ENCODE data around the gene HLX.

- no peak for TF ChIP-seq CTCF (IDR thresholded peaks at IDR 0.05 in 2 of 3, conservative IDR thresholded peaks at IDR 0.05 in 1 of 3; ENCODE audit: borderline replicate concordance in 1 of 3, insufficient read depth in 1 of 3, low read depth in 2 of 3, low read length in 2 of 3)
- TF ChIP-seq JUND (IDR thresholded peaks at IDR 0.05) = no peak
- no peak for TF ChIP-seq REST (IDR thresholded peaks at IDR 0.05; ENCODE audit: low read depth)
- TF ChIP-seq POLR2AphosphoS5 (IDR thresholded peaks at IDR 0.05; ENCODE audit: low read depth, low read length) = no peak
- no peak for TF ChIP-seq POLR2A (IDR thresholded peaks at IDR 0.05; ENCODE audit: borderline replicate concordance, extremely low read depth, insufficient read depth, insufficient read length)
- TF ChIP-seq RAD21 (IDR thresholded peaks at IDR 0.05; ENCODE audit: low read depth) = no peak
These were observed 3.0 kb downstream of the HLX start for GRCh38 chr1:220882061-220882891.

Measured in HCT116 (cell line).